Stimulated activated CD8-positive, alpha-beta memory T cell treated with anti-CD3 and anti-CD28 coated beads, Interleukin-7, amount 100 ng/mL, for 24 hours (primary cell): ENCODE measurements around the gene TPRX1.
"Not testable (repeated sequence)": the region's sequence is repeated elsewhere in the genome, so short reads cannot be mapped to it uniquely, and the experiment has no call there.

Experiments used
- DNase-seq: peaks from one replicate; pipeline ENCODE4 v3.0.0-alpha.2; 2020; ENCODE audit warnings: low read depth

Gene TPRX1

DNA sequence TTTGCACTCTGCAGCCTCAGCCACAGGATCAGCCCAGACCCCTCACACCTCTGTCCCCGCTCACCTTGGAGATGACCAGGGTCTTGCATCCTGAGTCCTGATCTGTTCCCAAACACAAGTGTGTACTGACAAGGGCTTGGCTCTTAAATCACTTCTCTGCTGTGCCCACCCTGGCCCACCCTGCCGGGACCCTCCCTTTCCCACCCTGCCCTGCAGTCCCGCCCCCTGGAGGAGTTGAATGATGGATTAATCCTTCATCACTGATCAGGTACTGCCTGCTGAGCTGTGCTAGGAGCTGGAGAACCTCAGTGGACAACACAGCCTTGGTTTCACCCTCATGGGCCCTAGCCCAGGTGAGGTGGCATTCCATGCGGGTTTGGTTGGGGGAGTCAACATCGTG is at the start of gene TPRX1:
Gene TPRX1 (minus strand): TSS at position 101 of the 400 bp plus-strand sequence. CDS start 12 bp downstream, at position 89.
- DNase-seq, result not testable (repeated sequence)

DNA sequence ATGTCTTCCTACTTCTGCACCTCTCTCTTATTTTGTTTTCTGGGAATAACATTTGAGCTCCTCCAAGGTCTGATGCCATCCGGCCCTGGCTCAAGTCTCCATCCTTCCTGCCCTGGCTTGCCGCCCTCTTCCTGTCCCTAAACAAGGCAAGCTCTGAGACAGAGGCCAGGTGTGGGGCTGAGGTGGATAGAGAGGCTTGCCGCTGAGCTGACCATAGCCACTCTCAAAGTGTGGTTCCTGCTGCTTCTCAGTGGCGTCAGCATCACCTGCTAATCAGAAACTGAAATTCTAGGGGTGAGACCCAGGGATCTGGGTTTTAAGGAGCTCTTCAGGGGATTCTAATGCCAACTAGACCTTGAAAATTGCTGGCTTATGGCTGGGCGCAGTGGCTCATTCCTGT is 48.7 kb upstream of the TPRX1 start:
- DNase-seq, result no peak

- no peak for DNase-seq
Observed at GRCh38 chr19:47848823-47849473, 44.6 kb upstream of the TPRX1 start.

DNA sequence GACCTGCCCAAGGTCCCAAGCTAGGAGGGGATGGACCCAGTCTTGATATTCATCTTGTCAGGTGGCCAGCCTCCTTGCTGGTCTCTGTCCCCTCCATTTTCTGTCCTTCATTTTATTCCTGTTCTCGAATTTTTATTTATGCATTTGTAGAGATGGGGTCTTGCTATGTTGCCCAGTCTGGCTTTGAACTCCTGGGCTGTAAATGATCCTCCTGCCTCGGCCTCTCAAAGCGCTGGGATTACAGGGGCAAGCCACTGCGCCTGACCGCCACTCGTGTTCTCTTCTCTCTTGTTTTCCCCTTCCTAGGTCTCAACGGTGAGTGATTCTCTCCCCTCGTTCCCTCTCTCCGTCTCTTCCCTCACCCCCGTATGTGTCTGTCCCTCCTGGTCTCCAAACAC is 44.1 kb upstream of the TPRX1 start:
- no peak for DNase-seq

GRCh38 chr19:47842941-47843340 is 38.6 kb upstream of the TPRX1 start:
- DNase-seq, result no peak

- no peak for DNase-seq
Observed at GRCh38 chr19:47839913-47840312, 35.6 kb upstream of the TPRX1 start.

DNA sequence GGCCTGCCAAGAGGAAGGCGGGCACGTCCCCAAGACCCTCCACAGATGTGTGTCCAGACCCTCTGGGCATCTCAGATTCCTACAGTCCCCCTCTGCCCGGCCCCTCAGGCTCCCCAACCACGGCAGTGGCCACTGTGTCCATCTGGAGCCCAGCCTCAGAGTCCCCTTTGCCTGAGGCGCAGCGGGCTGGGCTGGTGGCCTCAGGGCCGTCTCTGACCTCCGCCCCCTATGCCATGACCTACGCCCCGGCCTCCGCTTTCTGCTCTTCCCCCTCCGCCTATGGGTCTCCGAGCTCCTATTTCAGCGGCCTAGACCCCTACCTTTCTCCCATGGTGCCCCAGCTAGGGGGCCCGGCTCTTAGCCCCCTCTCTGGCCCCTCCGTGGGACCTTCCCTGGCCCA is 35.1 kb upstream of the TPRX1 start:
- DNase-seq, result no peak

DNA sequence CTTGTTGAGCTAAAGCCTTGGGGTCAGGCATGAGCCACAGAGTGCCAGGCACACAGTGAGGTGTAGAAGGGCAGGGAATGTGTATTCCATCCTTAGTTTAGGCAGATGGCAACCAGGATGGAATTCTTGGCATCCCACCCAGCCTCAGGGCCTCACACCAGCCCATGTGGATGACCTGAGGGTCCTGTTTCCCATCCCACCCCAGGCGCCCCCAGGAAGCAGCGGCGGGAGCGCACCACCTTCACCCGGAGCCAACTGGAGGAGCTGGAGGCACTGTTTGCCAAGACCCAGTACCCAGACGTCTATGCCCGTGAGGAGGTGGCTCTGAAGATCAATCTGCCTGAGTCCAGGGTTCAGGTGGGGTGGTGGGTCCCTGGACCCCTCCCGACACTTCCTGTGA is 31.7 kb upstream of the TPRX1 start:
- DNase-seq, result no peak

DNA sequence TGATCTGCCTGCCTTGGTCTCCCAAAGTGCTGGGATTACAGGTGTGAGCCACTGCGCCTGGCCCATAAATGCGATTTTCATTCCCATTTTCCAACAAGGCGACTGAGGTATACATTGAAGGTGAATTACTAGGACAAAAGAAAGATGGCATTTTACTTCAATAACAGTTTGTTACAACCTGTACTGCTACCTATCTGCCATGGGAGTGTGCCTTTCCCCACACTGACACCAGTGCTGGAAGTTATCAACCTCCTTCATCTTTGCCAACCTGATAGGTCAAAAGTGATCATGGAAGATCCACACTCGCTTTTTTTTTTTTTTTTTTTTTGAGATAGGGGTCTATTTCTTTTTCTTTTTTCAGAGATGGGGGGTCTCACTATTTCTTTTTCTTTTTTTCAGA is 28.4 kb upstream of the TPRX1 start:
- no peak for DNase-seq

- no peak for DNase-seq
Observed at GRCh38 chr19:47826800-47827199, 22.4 kb upstream of the TPRX1 start.

DNA sequence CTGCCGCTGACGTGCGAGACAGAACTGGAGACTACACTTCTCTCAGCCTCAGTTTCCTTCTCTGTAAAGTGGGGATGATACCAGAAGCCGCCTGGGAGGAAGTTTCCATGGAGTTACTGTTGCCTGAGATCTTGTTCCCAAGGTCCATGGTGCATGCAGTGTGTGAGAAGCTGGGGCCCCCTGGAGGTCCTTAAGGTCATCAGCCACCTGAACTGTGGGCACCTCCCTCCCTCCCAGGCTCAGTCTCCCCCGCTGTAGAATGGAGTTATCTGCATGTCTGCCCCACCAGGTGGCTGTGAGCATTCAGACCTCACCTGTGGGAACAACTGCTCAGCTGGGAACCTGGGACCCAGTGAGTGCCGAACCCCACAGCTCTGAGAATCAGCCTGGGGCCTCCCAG is 20.0 kb upstream of the TPRX1 start:
- no peak for DNase-seq

GRCh38 chr19:47821460-47822020 is 17.2 kb upstream of the TPRX1 start, which contains the start of gene CRX:
TSS of gene CRX (plus strand) at chr19:47821937. CDS start at chr19:47834444, 12,507 bp downstream.
- DNase-seq, result no peak

GRCh38 chr19:47820410-47820809 is 16.1 kb upstream of the TPRX1 start:
- no peak for DNase-seq

DNA sequence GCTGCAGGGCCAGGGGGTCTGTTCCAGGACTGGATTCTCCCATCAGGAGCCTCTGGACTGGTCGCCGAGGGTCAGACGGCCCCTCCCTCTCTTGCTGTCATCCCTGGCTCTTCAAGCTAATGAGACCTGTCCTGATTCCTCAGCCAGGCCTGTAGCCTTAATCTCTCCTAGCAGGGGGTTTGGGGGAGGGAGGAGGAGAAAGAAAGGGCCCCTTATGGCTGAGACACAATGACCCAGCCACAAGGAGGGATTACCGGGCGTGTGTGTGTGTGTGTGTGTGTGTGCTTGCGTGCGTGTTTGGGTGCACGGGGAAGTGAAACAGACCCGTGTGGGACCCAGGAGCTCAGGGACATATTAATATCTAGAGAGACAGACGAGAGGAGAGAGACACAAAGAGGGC is 15.5 kb upstream of the TPRX1 start:
- no peak for DNase-seq

- not testable (repeated sequence) for DNase-seq
Observed at GRCh38 chr19:47818221-47818620, 13.9 kb upstream of the TPRX1 start.

GRCh38 chr19:47816270-47816669 is 11.9 kb upstream of the TPRX1 start:
- DNase-seq, result not testable (repeated sequence)

GRCh38 chr19:47813995-47814328 is 9.6 kb upstream of the TPRX1 start:
- DNase-seq, result no peak

DNA sequence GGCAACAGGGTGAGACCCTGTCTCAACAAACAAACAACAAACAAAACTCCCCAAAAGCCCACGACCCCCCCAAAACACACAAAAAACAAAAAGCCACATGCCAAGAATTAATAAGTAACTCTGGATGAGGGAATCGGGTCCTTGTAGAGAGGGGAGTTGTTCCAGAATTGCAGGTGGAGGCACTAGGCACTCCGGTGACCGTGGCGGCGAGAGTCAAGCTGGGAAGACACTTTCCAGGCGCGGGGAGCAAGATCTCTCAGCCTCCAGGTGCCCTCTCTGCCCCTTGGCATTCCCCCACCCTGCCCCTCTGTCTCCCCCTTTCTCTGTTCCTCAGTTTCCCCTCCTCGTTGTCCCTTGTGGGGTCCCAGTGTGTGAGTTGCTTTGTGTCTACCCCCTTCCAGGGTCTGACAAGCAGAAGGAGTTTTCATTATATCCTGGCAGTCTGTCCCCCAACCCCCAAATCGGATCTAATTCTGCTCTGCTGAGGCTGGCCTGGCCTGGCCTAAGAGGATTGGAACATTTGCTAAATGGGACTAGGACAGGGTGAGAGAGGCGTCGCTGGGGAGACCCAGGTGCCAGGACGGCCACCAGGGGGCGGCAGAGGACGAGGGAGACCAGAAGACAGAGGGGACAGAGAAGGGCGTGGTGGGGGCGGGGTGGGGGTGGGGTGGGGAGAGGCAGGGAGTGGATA is 9.1 kb upstream of the TPRX1 start:
- DNase-seq, result peak; percentile 74

DNA sequence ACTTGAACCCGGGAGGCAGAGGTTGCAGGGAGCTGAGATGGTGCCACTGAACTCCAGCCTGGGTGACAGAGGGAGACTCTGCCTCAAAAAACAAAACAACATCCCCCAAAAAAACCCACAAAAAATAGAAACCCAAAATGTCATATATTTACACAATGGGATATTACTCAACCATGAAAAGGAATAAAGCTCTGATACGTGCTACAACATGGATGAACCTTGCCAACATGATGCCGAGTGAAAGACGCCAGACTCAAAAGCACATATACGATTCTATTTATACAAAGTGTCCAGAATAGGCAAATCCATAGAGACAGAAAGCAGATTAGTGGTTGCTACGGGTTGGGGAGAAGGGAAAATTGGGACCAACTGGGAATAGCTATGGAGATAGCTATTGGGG is 2.1 kb upstream of the TPRX1 start:
- no peak for DNase-seq

DNA sequence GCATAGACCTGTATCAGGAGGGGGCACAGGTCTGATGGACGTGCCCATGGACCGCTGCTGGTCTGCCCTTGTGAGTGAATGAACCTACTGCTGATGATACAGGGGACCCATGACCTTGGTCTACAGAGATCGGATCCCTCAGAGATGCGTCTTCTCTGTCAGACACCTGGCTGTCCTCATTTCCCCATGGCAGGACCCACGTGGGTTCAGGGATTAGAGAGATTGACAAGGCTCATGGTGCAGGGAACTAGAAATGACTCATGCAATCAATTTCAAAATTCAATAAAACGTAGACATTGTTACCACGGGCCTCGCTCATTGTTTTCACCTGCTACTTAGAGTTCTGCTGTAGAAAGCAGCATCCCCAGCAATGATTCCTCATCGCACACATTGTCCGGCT is 962 bp upstream of the TPRX1 start:
- no peak for DNase-seq

- not testable (repeated sequence) for DNase-seq
Observed at GRCh38 chr19:47803671-47804070, 680 bp downstream of the TPRX1 start.

DNA sequence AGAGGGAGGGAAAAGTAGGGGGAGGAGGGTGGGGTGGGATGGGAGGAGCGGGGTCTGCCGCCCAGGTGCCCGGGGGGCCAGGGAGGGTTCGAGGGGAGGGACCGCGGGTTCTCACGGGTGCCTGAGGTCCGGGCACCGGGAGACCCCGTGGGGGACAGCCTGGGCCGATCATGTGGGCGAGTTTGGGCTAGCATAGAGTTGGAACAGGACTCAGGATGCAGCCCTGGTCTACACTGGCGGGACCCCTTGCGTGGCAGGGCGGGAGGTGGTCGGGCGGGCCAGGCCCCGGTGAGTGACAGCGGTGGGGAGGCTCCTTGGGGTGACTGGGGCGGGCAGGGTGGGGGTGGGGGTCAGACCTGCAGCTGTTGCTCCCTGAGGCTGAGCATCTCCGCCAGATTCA is 1.2 kb downstream of the TPRX1 start:
- not testable (repeated sequence) for DNase-seq

- no peak for DNase-seq
Observed at GRCh38 chr19:47802521-47803043, 1.8 kb downstream of the TPRX1 start.
